ENCODE measurements around the gene ANKRD13C.
A peak's percentile ranks its signal among the peaks of the same experiment; 100 is the strongest.
"Not testable (repeated sequence)": the region's sequence is repeated elsewhere in the genome, so short reads cannot be mapped to it uniquely, and the experiment has no call there.

ANKRD13C gene

GRCh38 chr1:70358921-70359564 is 4.5 kb upstream of the ANKRD13C start:
- no peak for DNase-seq (ENCODE audit: low read depth)

- DNase-seq (ENCODE audit: low read depth), result no peak
Observed at GRCh38 chr1:70355920-70356319, 1.4 kb upstream of the ANKRD13C start.

GRCh38 chr1:70355111-70355407 is 537 bp upstream of the ANKRD13C start:
- DNase-seq (ENCODE audit: low read depth), result no peak

- DNase-seq (ENCODE audit: low read depth), result peak; percentile 6
Observed at GRCh38 chr1:70353601-70354331, 756 bp downstream of the ANKRD13C start.

GRCh38 chr1:70353044-70353443 is 1.5 kb downstream of the ANKRD13C start:
- no peak for DNase-seq (ENCODE audit: low read depth)

- DNase-seq (ENCODE audit: low read depth), result not testable (repeated sequence)
Observed at GRCh38 chr1:70349799-70350198, 4.7 kb downstream of the ANKRD13C start.

- DNase-seq (ENCODE audit: low read depth), result no peak
Observed at GRCh38 chr1:70348399-70349165, 5.9 kb downstream of the ANKRD13C start.

- DNase-seq (ENCODE audit: low read depth), result not testable (repeated sequence)
Observed at GRCh38 chr1:70339644-70340043, 14.9 kb downstream of the ANKRD13C start.

- no peak for DNase-seq (ENCODE audit: low read depth)
Observed at GRCh38 chr1:70336050-70336449, 18.5 kb downstream of the ANKRD13C start.

- DNase-seq (ENCODE audit: low read depth), result no peak
Observed at GRCh38 chr1:70334436-70334835, 20.1 kb downstream of the ANKRD13C start.

GRCh38 chr1:70333245-70333644 is 21.3 kb downstream of the ANKRD13C start:
- no peak for DNase-seq (ENCODE audit: low read depth)

- no peak for DNase-seq (ENCODE audit: low read depth)
Observed at GRCh38 chr1:70331962-70332361, 22.6 kb downstream of the ANKRD13C start.

- no peak for DNase-seq (ENCODE audit: low read depth)
Observed at GRCh38 chr1:70327306-70328076, 27.0 kb downstream of the ANKRD13C start.

- DNase-seq (ENCODE audit: low read depth), result no peak
Observed at GRCh38 chr1:70324683-70325082, 29.8 kb downstream of the ANKRD13C start.

GRCh38 chr1:70319750-70320149 is 34.8 kb downstream of the ANKRD13C start:
- no peak for DNase-seq (ENCODE audit: low read depth)

- DNase-seq (ENCODE audit: low read depth), result no peak
Observed at GRCh38 chr1:70318191-70318590, 36.3 kb downstream of the ANKRD13C start.

- no peak for DNase-seq (ENCODE audit: low read depth)
Observed at GRCh38 chr1:70317087-70317486, 37.4 kb downstream of the ANKRD13C start.

- no peak for DNase-seq (ENCODE audit: low read depth)
Observed at GRCh38 chr1:70315782-70316181, 38.7 kb downstream of the ANKRD13C start.

GRCh38 chr1:70314706-70315304 is 39.7 kb downstream of the ANKRD13C start:
- no peak for DNase-seq (ENCODE audit: low read depth)

- no peak for DNase-seq (ENCODE audit: low read depth)
Observed at GRCh38 chr1:70311369-70311768, 43.2 kb downstream of the ANKRD13C start.

- DNase-seq (ENCODE audit: low read depth), result no peak
Observed at GRCh38 chr1:70299472-70299871, 55.0 kb downstream of the ANKRD13C start.

- DNase-seq (ENCODE audit: low read depth), result no peak
Observed at GRCh38 chr1:70295749-70296148, 58.8 kb downstream of the ANKRD13C start.
